NCI-H1092 (cell line): Measurements from ENCODE around the gene NRP1.

Experiments
- DNase-seq: peaks from one replicate; lab custom pipeline; 2025; lab: John Stamatoyannopoulos, UW

The NRP1 gene

GRCh38 chr10:33212061-33212748 lies 122.3 kb downstream of the NRP1 start:
- DNase-seq = no peak

- no peak for DNase-seq
Observed at GRCh38 chr10:33211106-33211878, 123.2 kb downstream of the NRP1 start.

- no peak for DNase-seq
Observed at GRCh38 chr10:33209802-33210201, 124.7 kb downstream of the NRP1 start.

GRCh38 chr10:33208166-33208565 lies 126.3 kb downstream of the NRP1 start:
- DNase-seq = no peak

DNA sequence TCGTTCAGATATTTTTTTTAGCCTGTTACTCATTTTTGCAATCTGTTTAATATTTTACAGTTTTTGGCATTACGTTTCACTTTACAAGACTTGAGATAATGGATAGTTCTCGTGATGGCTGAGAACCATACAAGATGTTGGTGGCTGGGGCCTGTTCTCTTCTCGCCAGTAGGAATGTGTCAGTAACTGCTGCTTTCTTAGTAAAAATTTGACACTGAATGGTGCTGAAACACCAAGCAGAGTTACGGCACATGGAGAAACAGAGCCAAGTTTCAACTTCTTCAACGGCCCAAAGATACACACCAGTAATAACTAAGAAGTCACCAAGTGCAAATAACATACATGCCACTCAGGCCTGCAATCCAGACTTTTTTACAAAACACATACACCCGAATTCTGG lies 130.4 kb downstream of the NRP1 start:
- no peak for DNase-seq

GRCh38 chr10:33201971-33202370 lies 132.5 kb downstream of the NRP1 start:
- DNase-seq = no peak

DNA sequence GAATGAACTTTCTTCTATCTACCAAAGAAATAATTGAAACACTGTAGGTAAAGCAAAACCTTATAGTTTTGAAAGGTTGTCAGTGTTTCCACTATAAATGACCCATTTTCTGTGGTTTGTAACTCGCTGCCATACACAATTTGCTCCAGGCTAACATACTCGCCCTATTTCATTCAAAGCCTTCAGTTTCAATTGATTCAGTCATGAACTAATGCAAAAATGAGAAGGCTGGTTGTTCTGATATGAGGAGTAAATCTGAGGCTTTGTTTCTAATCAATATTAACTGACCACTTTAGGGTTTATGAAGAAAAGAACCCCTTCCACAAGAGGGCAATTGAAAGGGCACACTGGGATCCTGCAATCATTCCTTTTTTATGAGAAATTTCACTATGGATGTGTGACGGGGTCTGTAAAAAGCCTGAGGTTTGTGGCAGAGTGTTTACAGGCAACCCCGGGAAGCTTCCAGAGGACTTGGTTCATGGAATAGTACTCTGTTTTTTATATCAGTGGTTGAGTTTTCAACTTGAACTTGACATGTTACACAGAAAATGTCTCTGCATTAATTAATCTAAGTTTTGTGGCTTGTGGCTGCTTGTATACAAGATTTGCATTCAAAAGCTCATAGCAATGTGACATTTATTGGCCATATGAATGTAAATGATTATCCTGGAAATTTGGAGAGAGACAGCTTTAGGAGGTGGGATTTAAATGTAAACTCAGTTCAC lies 133.2 kb downstream of the NRP1 start:
- DNase-seq = no peak

DNA sequence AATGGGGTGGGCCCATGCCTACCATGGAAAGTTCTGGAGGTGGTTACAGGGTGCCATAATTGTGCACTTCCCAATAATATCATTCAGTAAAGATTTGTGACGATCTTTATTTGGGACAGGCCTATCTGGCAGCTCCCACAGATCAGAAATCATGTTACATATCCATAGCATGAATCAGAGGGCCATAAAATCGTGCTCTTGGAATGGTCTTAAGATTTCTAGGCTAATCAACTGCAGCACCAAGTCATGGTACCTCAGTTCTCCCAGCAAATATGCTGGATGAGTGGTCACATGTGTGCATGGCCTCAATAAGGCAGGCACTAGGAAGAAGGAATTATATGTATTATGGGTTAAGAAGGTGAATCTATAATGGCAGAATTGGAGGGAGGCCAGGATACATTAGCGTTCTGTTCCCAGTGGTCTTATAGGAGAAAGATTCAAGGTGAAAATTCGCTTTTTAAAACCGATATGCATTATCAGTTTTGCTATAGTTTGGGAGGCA lies 134.7 kb downstream of the NRP1 start:
- no peak for DNase-seq

DNA sequence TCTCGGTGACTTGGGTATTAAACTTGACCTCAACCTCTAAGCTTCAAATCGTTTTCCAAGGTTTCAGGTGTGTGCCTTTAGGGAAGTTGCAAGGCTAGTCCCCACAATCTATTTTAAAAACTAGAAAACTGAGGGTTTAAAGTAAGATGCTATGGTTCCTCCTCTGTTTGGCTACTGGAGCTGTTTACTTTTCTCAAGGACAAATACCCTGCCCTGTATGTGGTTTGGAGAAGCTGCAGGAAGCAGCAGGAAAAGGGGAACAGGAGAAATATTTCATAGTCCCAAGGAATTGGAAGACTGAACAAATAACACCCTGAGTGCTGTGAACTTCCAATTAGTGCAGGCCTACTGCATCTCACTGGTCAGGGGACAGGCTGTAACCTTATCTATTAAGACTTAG lies 135.9 kb downstream of the NRP1 start:
- DNase-seq = no peak

DNA sequence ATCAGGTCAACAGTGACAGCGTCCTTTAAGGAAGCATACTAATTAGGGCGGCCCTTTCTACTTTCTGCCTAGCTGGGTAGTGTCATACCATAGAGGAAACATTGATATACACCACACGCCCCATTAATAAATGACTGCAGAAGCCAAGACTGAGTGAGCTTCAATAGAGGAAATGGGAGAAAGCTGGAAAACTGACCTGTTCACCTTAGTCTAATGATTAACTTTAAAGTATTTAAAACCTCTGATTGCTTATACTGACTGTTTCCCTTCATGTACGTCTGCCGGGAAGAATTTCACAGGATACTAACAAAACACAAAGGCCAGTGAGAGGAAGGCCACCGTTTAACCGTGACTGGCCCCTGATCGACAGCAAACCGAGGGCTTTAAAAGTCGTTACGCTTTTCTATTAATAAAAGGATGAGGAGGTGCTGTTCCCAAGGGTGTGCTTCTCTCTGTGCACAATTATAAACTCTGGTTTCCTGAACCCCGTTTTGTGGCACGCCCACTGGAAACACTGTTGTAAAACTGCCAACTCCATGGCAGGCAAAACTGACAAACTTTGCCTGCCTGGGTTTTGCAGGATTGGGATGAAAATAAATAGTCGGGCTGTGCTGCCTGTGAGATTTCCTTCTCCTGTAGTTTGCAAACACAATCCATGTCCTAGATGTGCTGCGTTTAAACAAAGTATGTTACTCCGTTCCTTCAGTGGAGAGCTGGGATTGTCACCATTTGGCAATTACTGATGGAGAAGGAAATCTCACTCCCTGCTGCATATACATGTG lies 137.6 kb downstream of the NRP1 start:
- no peak for DNase-seq

- no peak for DNase-seq
Observed at GRCh38 chr10:33196377-33196706, 138.1 kb downstream of the NRP1 start.

- DNase-seq = no peak
Observed at GRCh38 chr10:33195608-33196376, 138.7 kb downstream of the NRP1 start.

GRCh38 chr10:33193701-33194521 lies 140.6 kb downstream of the NRP1 start:
- no peak for DNase-seq

DNA sequence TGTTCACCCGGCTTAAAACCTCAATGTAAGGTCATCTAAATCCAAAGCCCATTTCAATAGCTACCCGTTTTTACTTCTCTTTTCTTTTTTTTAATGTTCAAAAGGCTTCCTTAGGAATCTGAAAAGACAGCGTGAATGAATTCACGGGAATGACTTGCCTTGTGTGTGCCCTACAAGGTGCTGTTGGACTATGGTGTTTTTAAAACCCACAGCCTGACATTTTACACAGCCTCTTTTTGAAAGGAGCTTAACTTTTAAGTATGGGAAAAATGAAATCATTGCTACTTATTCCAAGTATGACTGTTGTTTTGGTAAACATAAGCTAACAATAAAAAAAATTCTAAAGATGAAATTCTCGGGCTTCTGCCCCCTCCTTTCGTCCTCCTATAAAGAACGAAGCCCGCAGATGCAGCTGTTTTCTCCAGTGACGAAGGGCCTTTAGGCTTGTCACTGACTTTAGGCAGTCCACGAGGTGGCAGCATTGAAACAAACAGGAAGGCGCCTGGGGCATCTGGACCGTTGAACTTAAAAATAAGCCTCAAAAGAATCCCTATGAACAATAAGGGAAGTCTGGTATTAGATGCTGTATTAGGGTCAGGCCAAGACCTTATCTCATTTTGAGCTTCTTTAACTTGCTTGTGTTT lies 141.3 kb downstream of the NRP1 start:
- DNase-seq = peak; percentile 29

DNA sequence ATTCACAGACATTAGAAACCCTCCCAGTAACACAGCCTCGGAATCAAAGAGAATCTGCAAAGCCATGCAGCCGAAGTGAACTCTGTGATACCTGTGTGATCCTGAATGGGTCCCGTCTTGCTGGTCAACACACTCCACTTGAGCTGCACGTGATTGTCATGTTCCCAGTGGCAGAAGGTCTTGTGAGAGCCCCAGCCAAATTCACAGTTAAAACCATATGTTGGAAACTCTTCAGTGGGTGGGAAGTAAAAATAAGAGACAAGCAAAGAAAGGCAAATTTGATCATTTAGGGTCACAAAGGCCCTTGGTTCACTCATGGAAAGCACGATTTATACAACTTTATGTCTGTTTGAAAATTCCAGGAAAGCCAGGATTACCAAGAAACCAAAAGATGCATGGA lies 142.3 kb downstream of the NRP1 start:
- DNase-seq = no peak

- no peak for DNase-seq
Observed at GRCh38 chr10:33190406-33190805, 144.1 kb downstream of the NRP1 start.

DNA sequence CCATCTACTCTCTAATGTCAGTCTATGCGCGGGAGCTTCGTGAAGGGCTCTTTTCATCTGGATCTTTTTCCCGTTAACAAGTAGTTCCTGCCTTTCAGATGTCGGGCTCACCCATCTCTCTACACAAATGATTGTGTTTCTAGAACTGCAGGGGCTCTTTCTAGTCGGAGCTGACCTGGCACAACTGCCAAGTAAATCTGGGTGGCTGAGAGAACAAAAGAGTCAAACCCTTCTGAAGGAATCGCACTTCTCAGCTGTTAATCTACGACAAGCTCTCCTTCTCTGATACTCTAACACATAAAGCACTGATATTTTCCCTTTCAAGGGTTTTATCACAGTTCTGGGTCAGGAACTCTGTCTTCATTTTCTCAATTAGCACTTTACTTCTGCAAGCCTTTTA lies 144.7 kb downstream of the NRP1 start:
- DNase-seq = no peak

DNA sequence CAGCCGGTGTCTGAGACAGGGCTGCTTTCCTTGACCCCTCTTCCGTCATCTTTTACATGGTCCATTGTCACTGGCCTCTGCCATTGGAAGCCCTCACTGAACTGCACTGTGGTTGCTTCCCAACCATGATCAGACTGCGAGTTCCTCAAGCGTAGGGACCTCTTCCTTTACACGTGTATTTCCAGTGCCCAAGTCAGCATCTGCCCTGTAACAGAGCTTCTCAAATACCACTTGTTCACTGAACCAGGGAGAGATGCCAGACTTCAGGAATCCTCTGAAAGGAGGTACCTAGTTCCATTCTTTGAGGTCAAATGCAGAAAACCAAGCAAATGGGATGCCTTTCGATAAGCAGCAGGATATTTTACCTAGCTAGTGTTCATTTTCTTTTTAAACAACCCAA lies 145.1 kb downstream of the NRP1 start:
- DNase-seq = no peak

GRCh38 chr10:33187427-33187999 lies 147.0 kb downstream of the NRP1 start:
- no peak for DNase-seq

DNA sequence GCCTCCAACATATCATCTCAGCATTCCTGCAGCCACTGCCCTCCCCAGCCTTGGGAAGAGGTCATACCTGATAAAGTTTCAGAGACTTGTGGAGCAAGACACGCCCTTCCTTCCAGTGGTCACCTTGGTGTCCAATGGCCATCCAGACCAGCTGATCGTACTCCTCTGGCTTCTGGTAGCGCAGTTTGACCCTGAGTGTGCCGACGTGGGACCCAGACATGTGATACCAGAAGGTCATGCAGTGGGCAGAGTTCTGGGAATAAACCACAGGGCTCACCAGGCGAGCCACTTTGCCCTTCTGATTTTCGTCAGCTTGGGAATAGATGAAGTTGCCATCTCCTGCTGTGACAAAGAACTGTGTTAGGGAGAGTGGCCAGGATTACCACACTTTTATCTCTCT lies 148.3 kb downstream of the NRP1 start:
- no peak for DNase-seq
